SU-DHL-6 (cell line): ENCODE results near the gene PHLDB1.

Source experiments
- CTCF ChIP-seq: fragments of 200-600 bp; sonication (generic); IDR thresholded peaks from one replicate; pipeline ENCODE4 v1.5.1; 2017; ENCODE audit warnings: antibody characterized with exemption, mild to moderate bottlenecking, low read length, moderate library complexity; ENCODE audit not compliant: insufficient read depth, poor library complexity, severe bottlenecking
- EZH2phosphoT487 ChIP-seq: fragments of 200-600 bp; sonication (generic), shearing (Covaris generic); conservative IDR thresholded peaks from 2 replicates; pipeline ENCODE4 v1.6.1; 2018; ENCODE audit warnings: mild to moderate bottlenecking, antibody characterized with exemption, low read length, moderate library complexity, mixed read lengths

- TF ChIP-seq CTCF, result no peak
- TF ChIP-seq EZH2phosphoT487, result no peak
These were observed 23.9 kb downstream of the PHLDB1 start for GRCh38 chr11:118631142-118631909.
